Liver (tissue), 3 donors: ENCODE results near the gene TRMT10B.

Experiments used
- ATF3 ChIP-seq: IDR thresholded peaks from 2 replicates; pipeline ENCODE4 v1.6.1; 2016; ENCODE audit warnings: antibody characterized with exemption
- CTCF ChIP-seq: fragments of 150-350 bp; IDR thresholded peaks from 2 replicates; pipeline ENCODE4 v1.5.1; 2017; ENCODE audit warnings: improper control_type of control experiment, low read depth, low read length; ENCODE audit not compliant: missing input control
- EGR1 ChIP-seq, 2 donors: IDR thresholded peaks; 2 replicates each; pipeline ENCODE4 v1.6.1; 2016 to 2018; ENCODE audit warnings: antibody characterized with exemption in 2 of 2, low read depth in 2 of 2
- FOXA1 ChIP-seq: IDR thresholded peaks from 2 replicates; pipeline ENCODE4 v1.6.1; 2016; ENCODE audit warnings: antibody characterized with exemption
- GABPA ChIP-seq, 2 donors: IDR thresholded peaks in 1 of 2; conservative IDR thresholded peaks in 1 of 2; 2 replicates each; pipeline ENCODE4 v1.6.1; 2016; ENCODE audit warnings: antibody characterized with exemption in 2 of 2, mild to moderate bottlenecking in 1 of 2, moderate library complexity in 1 of 2
- JUND ChIP-seq, 2 donors: IDR thresholded peaks; 2 replicates each; pipeline ENCODE4 v1.6.1; 2016; ENCODE audit warnings: antibody characterized with exemption in 2 of 2
- MAX ChIP-seq: IDR thresholded peaks from 2 replicates; pipeline ENCODE4 v1.6.1; 2016; ENCODE audit warnings: antibody characterized with exemption
- RAD21 ChIP-seq, 2 donors: IDR thresholded peaks; 2 replicates each; pipeline ENCODE4 v1.6.1; 2016; ENCODE audit warnings: antibody characterized with exemption in 2 of 2, mild to moderate bottlenecking in 2 of 2
- REST ChIP-seq: IDR thresholded peaks from 2 replicates; pipeline ENCODE4 v1.6.1; 2016; ENCODE audit warnings: antibody characterized with exemption, mild to moderate bottlenecking
- RXRA ChIP-seq, 2 donors: IDR thresholded peaks; 2 replicates each; pipeline ENCODE4 v1.6.1; 2017 to 2018; ENCODE audit warnings: antibody characterized with exemption in 2 of 2, mild to moderate bottlenecking in 1 of 2
- YY1 ChIP-seq: IDR thresholded peaks from 2 replicates; pipeline ENCODE4 v1.6.1; 2016; ENCODE audit warnings: antibody characterized with exemption, mild to moderate bottlenecking
- ZBTB33 ChIP-seq: IDR thresholded peaks from 2 replicates; pipeline ENCODE4 v1.6.1; 2016; ENCODE audit warnings: antibody characterized with exemption
- donor health status: healthy.
- donor health status: healthy.

GRCh38 chr9:37751186-37751585 is 2.4 kb upstream of the TRMT10B start:
- no peak for TF ChIP-seq ATF3
- no peak for TF ChIP-seq CTCF
- no peak for TF ChIP-seq EGR1 (IDR thresholded peaks at IDR 0.05; ENCODE audit: low read depth in 2 of 2)
- no peak for TF ChIP-seq REST
- no peak for TF ChIP-seq RXRA (IDR thresholded peaks at IDR 0.05)
- TF ChIP-seq MAX: no peak
- no peak for TF ChIP-seq YY1
- TF ChIP-seq ZBTB33: no peak
- no peak for TF ChIP-seq FOXA1
- no peak for TF ChIP-seq RAD21 (IDR thresholded peaks at IDR 0.05)
- TF ChIP-seq JUND (IDR thresholded peaks at IDR 0.05): no peak
- no peak for TF ChIP-seq GABPA (IDR thresholded peaks at IDR 0.05 in 1 of 2, conservative IDR thresholded peaks at IDR 0.05 in 1 of 2)
